Measurements from ENCODE around the gene DSC1.

The DSC1 gene

GRCh38 chr18:31203096-31203793 is 40.6 kb upstream of the DSC1 start:
- H3K27me3 ChIP-seq (ENCODE audit: control insufficient read depth, insufficient read depth, low read length) = no peaks in the 10 kb centered on the region
- no peaks in the 10 kb centered on the region for H3K36me3 ChIP-seq (ENCODE audit: control insufficient read depth, insufficient read depth, low read length)
- H3K79me2 ChIP-seq = no peaks in the 10 kb centered on the region
- H3K9me3 ChIP-seq (ENCODE audit: control insufficient read depth, low read length) = no peaks in the 10 kb centered on the region
- peak overlapping the region; percentile 35 for H2AFZ ChIP-seq
- TF ChIP-seq CTCF (IDR thresholded peaks at IDR 0.05) = no peak
- H3K4me1 ChIP-seq = peaks cover 43% of the 10 kb centered on the region
- no peak overlapping the region for H3K4me2 ChIP-seq (ENCODE audit: low read length)
- H3K27ac ChIP-seq = peak overlapping the region; percentile 93
- H3K4me3 ChIP-seq (ENCODE audit: low read depth, low read length) = no peak overlapping the region
- no peak overlapping the region for H3K9ac ChIP-seq

- Histone ChIP-seq H3K9ac (no peak overlapping the region), H3K79me2 (no peaks in the 10 kb centered on the region), H3K27me3 (ENCODE audit: control insufficient read depth, insufficient read depth, low read length) (no peaks in the 10 kb centered on the region), H3K9me3 (ENCODE audit: control insufficient read depth, low read length) (no peaks in the 10 kb centered on the region), H3K4me1 (peaks cover 25% of the 10 kb centered on the region), H3K36me3 (ENCODE audit: control insufficient read depth, insufficient read depth, low read length) (no peaks in the 10 kb centered on the region), H3K4me2 (ENCODE audit: low read length) (no peak overlapping the region), H3K27ac (no peak overlapping the region), H3K4me3 (ENCODE audit: low read depth, low read length) (no peak overlapping the region), H2AFZ (peak overlapping the region; percentile 65)
- no peak for TF ChIP-seq CTCF (IDR thresholded peaks at IDR 0.05)
Observed at GRCh38 chr18:31199190-31199769, 36.6 kb upstream of the DSC1 start.

GRCh38 chr18:31197676-31198075 is 35.0 kb upstream of the DSC1 start:
- H3K9ac ChIP-seq = no peak overlapping the region
- H3K4me2 ChIP-seq (ENCODE audit: low read length) = no peak overlapping the region
- no peak for TF ChIP-seq CTCF (IDR thresholded peaks at IDR 0.05)
- no peak overlapping the region for H3K4me3 ChIP-seq (ENCODE audit: low read depth, low read length)
- no peak overlapping the region for H3K27ac ChIP-seq
- peak overlapping the region; percentile 2 for H2AFZ ChIP-seq
- H3K4me1 ChIP-seq = peaks cover 14% of the 10 kb centered on the region
- no peaks in the 10 kb centered on the region for H3K36me3 ChIP-seq (ENCODE audit: control insufficient read depth, insufficient read depth, low read length)
- no peaks in the 10 kb centered on the region for H3K79me2 ChIP-seq
- no peaks in the 10 kb centered on the region for H3K9me3 ChIP-seq (ENCODE audit: control insufficient read depth, low read length)
- H3K27me3 ChIP-seq (ENCODE audit: control insufficient read depth, insufficient read depth, low read length) = no peaks in the 10 kb centered on the region

- Histone ChIP-seq H3K4me3 (ENCODE audit: low read depth, low read length) (no peak overlapping the region), H3K4me1 (peaks cover 9% of the 10 kb centered on the region), H3K9ac (no peak overlapping the region), H3K27me3 (ENCODE audit: control insufficient read depth, insufficient read depth, low read length) (no peaks in the 10 kb centered on the region), H3K79me2 (no peaks in the 10 kb centered on the region), H3K4me2 (ENCODE audit: low read length) (no peak overlapping the region), H3K36me3 (ENCODE audit: control insufficient read depth, insufficient read depth, low read length) (no peaks in the 10 kb centered on the region), H3K27ac (no peak overlapping the region), H3K9me3 (ENCODE audit: control insufficient read depth, low read length) (no peaks in the 10 kb centered on the region), H2AFZ (peak overlapping the region; percentile 29)
- TF ChIP-seq CTCF (IDR thresholded peaks at IDR 0.05) = no peak
Observed at GRCh38 chr18:31195063-31195462, 32.4 kb upstream of the DSC1 start.
